IPS-NIHi11 (cell line): ENCODE results near the gene NISCH.

Source experiments
- DNase-seq: peaks from one replicate; pipeline ENCODE4 v3.0.0; 2012; ENCODE audit warnings: mixed read lengths, low spot score

NISCH gene

DNA sequence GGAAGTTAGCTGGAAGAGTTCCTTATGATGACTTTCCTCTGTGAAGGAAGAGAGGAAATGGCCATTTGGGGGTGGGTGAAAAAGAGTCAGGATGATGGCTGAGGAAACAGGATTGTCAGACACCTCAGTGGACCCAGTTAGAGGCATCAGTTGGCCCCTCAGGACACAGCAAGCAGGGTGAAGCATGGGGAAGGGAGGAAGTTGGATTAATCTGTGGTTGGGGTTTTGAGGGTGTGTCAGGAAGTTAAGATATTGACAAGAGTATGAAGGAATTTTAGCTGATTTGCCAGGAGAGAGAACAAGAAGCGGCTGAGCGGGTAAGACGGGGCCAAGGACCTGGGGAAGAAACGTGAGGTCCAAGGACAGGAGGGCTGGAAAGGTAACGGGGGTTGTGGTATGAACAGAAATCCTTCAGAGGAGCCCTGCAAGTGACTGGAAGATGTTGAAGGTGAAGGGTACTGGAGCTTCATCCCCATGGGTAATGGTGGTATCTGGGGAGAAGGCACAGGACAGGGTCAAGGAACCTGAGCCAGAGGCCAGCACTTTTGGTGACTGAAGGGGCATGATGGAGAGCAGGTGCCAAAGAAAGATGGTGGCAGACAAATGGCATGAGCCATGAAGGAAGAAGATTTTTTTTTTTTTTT is 83.7 kb downstream of the NISCH start:
- DNase-seq, result no peak

DNA sequence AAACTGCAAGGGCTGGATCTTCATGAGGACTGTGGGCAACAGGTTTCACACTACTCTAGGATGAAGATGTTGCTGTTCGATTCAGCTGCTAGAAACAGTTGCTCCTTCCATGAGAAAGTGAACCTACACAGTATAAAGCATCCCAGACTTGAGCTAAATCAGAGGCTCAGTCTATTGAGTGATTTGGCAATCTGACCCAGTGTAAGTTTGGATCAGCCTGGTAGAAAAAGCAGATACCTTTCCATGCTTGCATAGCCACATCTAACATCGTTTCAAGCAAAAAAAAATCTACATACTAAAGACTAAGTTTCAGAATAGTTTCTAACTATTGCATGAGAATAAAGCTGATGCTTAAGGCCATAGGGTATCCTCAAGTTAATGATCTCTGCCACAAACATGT is 85.6 kb downstream of the NISCH start:
- DNase-seq, result no peak
